Type B pancreatic cell (in vitro differentiated cells): Measurements from ENCODE around the gene GADD45GIP1. TPM values are rescaled to one million over a fixed set of nuclear protein-coding genes. Genes with fewer than 3 reads are reported as not detected.

Source experiments
- DNase-seq: peaks from one replicate; pipeline ENCODE4 v3.0.0; 2021; ENCODE audit warnings: mixed read lengths; ENCODE audit not compliant: unreplicated experiment; ENCODE audit errors: extremely low spot score
- H3K27ac Mint-ChIP-seq: 2 replicates; pipeline ENCODE4 v1.8.0; 2021; ENCODE audit warnings: mild to moderate bottlenecking, mixed read lengths
- H3K27me3 Mint-ChIP-seq: 2 replicates; pipeline ENCODE4 v1.8.0; 2021; ENCODE audit warnings: mixed read lengths
- H3K36me3 Mint-ChIP-seq: 2 replicates; pipeline ENCODE4 v1.8.0; 2021; ENCODE audit warnings: mixed read lengths
- H3K4me1 Mint-ChIP-seq: one replicate; pipeline ENCODE4 v1.8.0; 2021; ENCODE audit warnings: mixed read lengths; ENCODE audit not compliant: unreplicated experiment
- H3K4me3 Mint-ChIP-seq: 2 replicates; pipeline ENCODE4 v1.8.0; 2021; ENCODE audit warnings: mild to moderate bottlenecking, mixed read lengths
- H3K9me3 Mint-ChIP-seq: 2 replicates; pipeline ENCODE4 v1.8.0; 2021; ENCODE audit warnings: mixed read lengths
- microRNA-seq: library from miRNA; unstranded; fragments of <30 nt; microRNA quantifications from one replicate; pipeline ENCODE4, GENCODE V29; 2020
- total RNA-seq: library from RNA; stranded (reverse); gene quantifications from 2 replicates; pipeline ENCODE4 v1.2.1, GENCODE V29; 2021; ENCODE audit warnings: low replicate concordance
- TF ChIP-seq, protein P1 (sequence below): fragments of 200-600 bp; sonication (generic); conservative IDR thresholded peaks from 2 replicates; pipeline ENCODE4 v1.5.0; 2021; ENCODE audit warnings: antibody characterized with exemption, mild to moderate bottlenecking

Gene GADD45GIP1
- total RNA-seq, 1 donor from 2014 or later = 23.1 TPM

DNA sequence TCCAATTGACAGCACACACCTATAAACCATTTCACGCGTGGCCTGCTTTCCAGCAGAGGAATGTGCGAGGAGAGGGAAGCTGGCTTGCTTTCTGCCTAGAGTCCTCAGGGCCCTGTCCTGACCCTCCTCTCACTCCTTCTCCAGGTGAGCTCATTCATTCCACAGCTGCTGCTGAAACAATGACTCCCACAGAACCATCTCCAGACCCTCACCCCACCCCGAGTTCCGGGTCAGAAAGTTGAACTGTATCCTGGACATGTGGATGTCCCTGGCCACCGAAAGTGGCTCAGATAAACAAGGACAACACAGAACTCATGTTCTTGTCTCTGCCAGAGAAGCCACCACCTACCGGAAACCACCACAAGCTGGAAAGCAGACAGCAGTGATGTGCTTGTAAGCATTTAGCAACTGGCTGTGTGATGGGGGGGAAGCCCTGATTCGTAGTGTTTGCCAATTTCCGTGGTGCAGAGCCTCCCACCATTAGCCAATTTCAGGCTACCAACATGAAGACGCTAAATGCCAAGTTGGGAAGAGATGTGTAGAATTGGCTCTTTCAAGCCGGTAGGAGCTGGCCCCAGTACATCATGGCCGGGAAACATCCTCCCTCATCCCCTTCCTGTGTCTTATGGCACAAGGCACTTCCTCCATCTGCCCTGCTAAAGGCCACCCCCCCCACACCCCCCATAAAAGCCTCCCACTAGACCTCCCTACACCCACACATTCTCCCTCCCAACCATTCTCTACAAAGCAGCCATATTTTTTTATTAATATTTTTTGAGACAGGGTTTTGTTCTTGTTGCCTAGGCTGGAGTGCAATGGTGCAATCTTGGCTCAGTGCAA is 43.0 kb downstream of the GADD45GIP1 start:
- TF ChIP-seq, protein P1, sequence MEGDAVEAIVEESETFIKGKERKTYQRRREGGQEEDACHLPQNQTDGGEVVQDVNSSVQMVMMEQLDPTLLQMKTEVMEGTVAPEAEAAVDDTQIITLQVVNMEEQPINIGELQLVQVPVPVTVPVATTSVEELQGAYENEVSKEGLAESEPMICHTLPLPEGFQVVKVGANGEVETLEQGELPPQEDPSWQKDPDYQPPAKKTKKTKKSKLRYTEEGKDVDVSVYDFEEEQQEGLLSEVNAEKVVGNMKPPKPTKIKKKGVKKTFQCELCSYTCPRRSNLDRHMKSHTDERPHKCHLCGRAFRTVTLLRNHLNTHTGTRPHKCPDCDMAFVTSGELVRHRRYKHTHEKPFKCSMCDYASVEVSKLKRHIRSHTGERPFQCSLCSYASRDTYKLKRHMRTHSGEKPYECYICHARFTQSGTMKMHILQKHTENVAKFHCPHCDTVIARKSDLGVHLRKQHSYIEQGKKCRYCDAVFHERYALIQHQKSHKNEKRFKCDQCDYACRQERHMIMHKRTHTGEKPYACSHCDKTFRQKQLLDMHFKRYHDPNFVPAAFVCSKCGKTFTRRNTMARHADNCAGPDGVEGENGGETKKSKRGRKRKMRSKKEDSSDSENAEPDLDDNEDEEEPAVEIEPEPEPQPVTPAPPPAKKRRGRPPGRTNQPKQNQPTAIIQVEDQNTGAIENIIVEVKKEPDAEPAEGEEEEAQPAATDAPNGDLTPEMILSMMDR = no peak
- H3K36me3 Mint-ChIP-seq = no peaks in the 10 kb centered on the region
- H3K4me1 Mint-ChIP-seq = peaks cover 19% of the 10 kb centered on the region
- peak overlapping the region; percentile 86 for H3K27ac Mint-ChIP-seq
- no peaks in the 10 kb centered on the region for H3K27me3 Mint-ChIP-seq
- no peak overlapping the region for H3K4me3 Mint-ChIP-seq
- H3K9me3 Mint-ChIP-seq = no peaks in the 10 kb centered on the region
- DNase-seq = no peak

DNA sequence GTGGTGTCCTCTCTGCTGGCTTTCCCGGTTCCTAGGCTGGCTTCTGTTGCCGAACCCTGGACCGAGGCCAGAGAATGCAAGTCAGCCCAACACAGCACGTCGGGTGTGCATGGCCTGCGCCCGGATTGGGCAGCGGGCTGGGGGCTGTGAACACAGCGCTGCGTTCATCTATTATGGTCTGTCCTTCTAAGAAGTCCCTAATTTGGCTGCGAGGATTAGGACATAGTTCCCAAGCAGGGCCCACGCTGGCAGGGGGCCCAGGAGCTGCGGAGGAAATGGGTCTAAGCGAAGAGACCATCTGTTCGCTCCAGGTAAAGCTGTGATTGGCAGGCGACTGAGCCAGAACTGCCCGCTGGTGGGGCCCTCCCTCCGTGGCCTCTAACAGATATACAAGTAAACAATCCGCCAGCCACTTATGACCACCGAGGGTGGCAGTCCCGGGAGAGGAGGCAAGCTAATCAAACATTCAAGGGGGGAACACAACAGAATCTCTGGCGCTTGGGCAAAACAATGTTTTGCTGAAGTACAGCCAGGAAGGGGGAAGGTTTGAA is 43.9 kb downstream of the GADD45GIP1 start:
- Mint-ChIP-seq H3K27ac (peak overlapping the region; percentile 86), H3K4me1 (peaks cover 19% of the 10 kb centered on the region), H3K9me3 (no peaks in the 10 kb centered on the region), H3K36me3 (no peaks in the 10 kb centered on the region), H3K4me3 (peak overlapping the region; percentile 75), H3K27me3 (no peaks in the 10 kb centered on the region)
- no peak for DNase-seq
- TF ChIP-seq, protein P1 = no peak

DNA sequence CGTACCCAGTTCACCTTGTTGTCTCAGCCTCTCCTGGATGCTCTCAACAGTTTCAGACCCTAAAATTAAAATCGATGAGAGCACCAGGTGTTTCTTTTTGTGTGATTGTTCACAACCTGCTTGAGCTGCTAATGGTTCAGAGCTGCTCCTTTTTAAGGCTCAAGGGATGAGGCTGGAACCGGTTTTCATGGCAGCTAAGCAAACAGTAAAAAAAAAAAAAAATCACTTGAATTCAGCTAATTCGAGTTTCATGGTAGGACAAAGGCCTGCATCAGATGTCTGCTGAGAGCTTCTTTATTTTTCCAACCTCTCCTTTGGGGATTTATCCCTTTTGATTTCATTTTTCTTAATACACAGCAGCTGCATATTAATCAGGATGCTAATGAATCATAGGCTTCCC is 44.5 kb downstream of the GADD45GIP1 start:
- no peak for DNase-seq
- Mint-ChIP-seq H3K9me3 (no peaks in the 10 kb centered on the region), H3K27me3 (no peaks in the 10 kb centered on the region), H3K4me3 (peak overlapping the region; percentile 75), H3K27ac (peak overlapping the region; percentile 86), H3K36me3 (no peaks in the 10 kb centered on the region), H3K4me1 (peaks cover 19% of the 10 kb centered on the region)
- TF ChIP-seq, protein P1 = no peak

DNA sequence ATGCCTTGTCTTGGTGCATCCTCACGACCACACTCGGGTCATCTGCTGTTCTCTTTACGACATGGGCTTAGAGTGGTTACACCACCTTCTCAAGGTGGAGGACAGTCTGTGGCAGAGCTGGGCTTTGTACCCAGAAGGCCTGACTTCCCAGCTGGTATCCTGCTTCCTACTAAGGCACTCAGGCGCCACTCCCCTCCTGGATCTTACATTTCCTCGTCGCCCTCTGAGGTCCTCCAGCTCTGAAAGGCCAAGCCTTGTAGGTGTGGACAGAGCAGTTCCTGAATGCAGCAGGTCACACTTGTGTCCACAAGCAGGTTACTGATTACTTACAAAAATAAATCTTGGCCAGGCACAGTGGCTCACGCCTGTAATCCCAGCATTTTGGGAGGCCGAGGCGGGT is 49.9 kb downstream of the GADD45GIP1 start:
- H3K27ac Mint-ChIP-seq = no peak overlapping the region

More for the DNA sequence above, 49.9 kb downstream of the GADD45GIP1 start:
- TF ChIP-seq, protein P1 = no peak
- Mint-ChIP-seq H3K36me3 (no peaks in the 10 kb centered on the region), H3K4me3 (no peak overlapping the region), H3K9me3 (no peaks in the 10 kb centered on the region), H3K4me1 (peaks cover under 1% of the 10 kb centered on the region), H3K27me3 (no peaks in the 10 kb centered on the region)
- DNase-seq = no peak

Small RNA genes within 50 kb of the gene (microRNA-seq; reads per million reads assigned to microRNA genes)
- gene MIR5695 (1.4 reads per million), gene MIR6515 (3.9 reads per million, percentile 13 among the genes with 10 or more reads in this experiment)

Other genes with a start within 250 kb of the GADD45GIP1 start
- 78.6 and 99.7 TPM in 2 replicates for gene TNPO2, start 233.3 kb downstream of the GADD45GIP1 start, total RNA-seq
- gene TRIR, start 222.5 kb downstream of the GADD45GIP1 start, total RNA-seq = 164 and 173 TPM in 2 replicates
- gene GET3, start 219.7 kb downstream of the GADD45GIP1 start, total RNA-seq = 59.6 and 74.5 TPM in 2 replicates
- gene BEST2, start 205.4 kb downstream of the GADD45GIP1 start, total RNA-seq = 0.14 TPM in 1 of 2 replicates, not detected in the other
- 50.1 and 55.0 TPM in 2 replicates for gene HOOK2, start 181.7 kb downstream of the GADD45GIP1 start, total RNA-seq
- gene JUNB, start 165.7 kb downstream of the GADD45GIP1 start, total RNA-seq = 31.3 and 116 TPM in 2 replicates
- gene PRDX2, start 155.4 kb downstream of the GADD45GIP1 start, total RNA-seq = 416 and 497 TPM in 2 replicates
- 10.1 and 19.4 TPM in 2 replicates for gene THSD8, start 155.2 kb downstream of the GADD45GIP1 start, total RNA-seq
- gene RNASEH2A, start 150.6 kb downstream of the GADD45GIP1 start, total RNA-seq = 13.7 and 37.2 TPM in 2 replicates
- gene RTBDN, start 122.6 kb downstream of the GADD45GIP1 start, total RNA-seq = not detected in 2 replicates
- 1.9 and 3.5 TPM in 2 replicates for gene MAST1, start 118.7 kb downstream of the GADD45GIP1 start, total RNA-seq
- 17.9 and 24.6 TPM in 2 replicates for gene DNASE2, start 75.8 kb downstream of the GADD45GIP1 start, total RNA-seq
- gene KLF1, start 70.0 kb downstream of the GADD45GIP1 start, total RNA-seq = not detected in 2 replicates
- 29.7 and 46.8 TPM in 2 replicates for gene GCDH, start 66.1 kb downstream of the GADD45GIP1 start, total RNA-seq
- gene SYCE2, start 37.9 kb downstream of the GADD45GIP1 start, total RNA-seq = 1.8 TPM in 1 of 2 replicates, not detected in the other
- 67.5 and 68.5 TPM in 2 replicates for gene FARSA, start 23.5 kb downstream of the GADD45GIP1 start, total RNA-seq
- gene CALR, start 18.6 kb downstream of the GADD45GIP1 start, total RNA-seq = 1,188 and 1,294 TPM in 2 replicates
- 77.1 and 82.3 TPM in 2 replicates for gene RAD23A, start 11.4 kb downstream of the GADD45GIP1 start, total RNA-seq
- gene DAND5, start 12.4 kb upstream of the GADD45GIP1 start, total RNA-seq = not detected in 2 replicates
- 4.2 and 12.4 TPM in 2 replicates for gene NFIX, start 38.3 kb upstream of the GADD45GIP1 start, total RNA-seq
- 0.19 TPM in 1 of 2 replicates, not detected in the other for gene LYL1, start 145.6 kb upstream of the GADD45GIP1 start, total RNA-seq
- gene TRMT1, start 159.5 kb upstream of the GADD45GIP1 start, total RNA-seq = 48.1 and 69.7 TPM in 2 replicates
- gene NACC1, start 161.0 kb upstream of the GADD45GIP1 start, total RNA-seq = 66.8 and 77.9 TPM in 2 replicates
- gene STX10, start 193.2 kb upstream of the GADD45GIP1 start, total RNA-seq = 45.2 and 46.8 TPM in 2 replicates
- 103 and 322 TPM in 2 replicates for gene IER2, start 193.2 kb upstream of the GADD45GIP1 start, total RNA-seq